Activated naive CD8-positive, alpha-beta T cell (primary cell): ENCODE results near the gene NT5DC4.

ENCODE experiments used
- H3K27ac Mint-ChIP-seq: one replicate; pipeline ENCODE4 v1.8.0; 2021; ENCODE audit warnings: mixed read lengths
- H3K27me3 Mint-ChIP-seq: one replicate; pipeline ENCODE4 v1.8.0; 2021; ENCODE audit warnings: mixed read lengths
- H3K36me3 Mint-ChIP-seq: one replicate; pipeline ENCODE4 v1.8.0; 2021; ENCODE audit warnings: mixed read lengths
- H3K4me1 Mint-ChIP-seq: one replicate; pipeline ENCODE4 v1.8.0; 2021; ENCODE audit warnings: low read depth, mixed read lengths
- H3K4me3 Mint-ChIP-seq: one replicate; pipeline ENCODE4 v1.8.0; 2021; ENCODE audit warnings: mild to moderate bottlenecking, mixed read lengths
- H3K9me3 Mint-ChIP-seq: one replicate; pipeline ENCODE4 v1.8.0; 2021; ENCODE audit warnings: low read depth, mixed read lengths

NT5DC4 gene

GRCh38 chr2:112724591-112725525 is 4.0 kb downstream of the NT5DC4 start:
- Mint-ChIP-seq H3K9me3 (no peaks in the 10 kb centered on the region), H3K27ac (no peak overlapping the region), H3K4me1 (no peaks in the 10 kb centered on the region), H3K4me3 (no peak overlapping the region), H3K27me3 (peaks cover 2% of the 10 kb centered on the region), H3K36me3 (peaks cover 2% of the 10 kb centered on the region)

DNA sequence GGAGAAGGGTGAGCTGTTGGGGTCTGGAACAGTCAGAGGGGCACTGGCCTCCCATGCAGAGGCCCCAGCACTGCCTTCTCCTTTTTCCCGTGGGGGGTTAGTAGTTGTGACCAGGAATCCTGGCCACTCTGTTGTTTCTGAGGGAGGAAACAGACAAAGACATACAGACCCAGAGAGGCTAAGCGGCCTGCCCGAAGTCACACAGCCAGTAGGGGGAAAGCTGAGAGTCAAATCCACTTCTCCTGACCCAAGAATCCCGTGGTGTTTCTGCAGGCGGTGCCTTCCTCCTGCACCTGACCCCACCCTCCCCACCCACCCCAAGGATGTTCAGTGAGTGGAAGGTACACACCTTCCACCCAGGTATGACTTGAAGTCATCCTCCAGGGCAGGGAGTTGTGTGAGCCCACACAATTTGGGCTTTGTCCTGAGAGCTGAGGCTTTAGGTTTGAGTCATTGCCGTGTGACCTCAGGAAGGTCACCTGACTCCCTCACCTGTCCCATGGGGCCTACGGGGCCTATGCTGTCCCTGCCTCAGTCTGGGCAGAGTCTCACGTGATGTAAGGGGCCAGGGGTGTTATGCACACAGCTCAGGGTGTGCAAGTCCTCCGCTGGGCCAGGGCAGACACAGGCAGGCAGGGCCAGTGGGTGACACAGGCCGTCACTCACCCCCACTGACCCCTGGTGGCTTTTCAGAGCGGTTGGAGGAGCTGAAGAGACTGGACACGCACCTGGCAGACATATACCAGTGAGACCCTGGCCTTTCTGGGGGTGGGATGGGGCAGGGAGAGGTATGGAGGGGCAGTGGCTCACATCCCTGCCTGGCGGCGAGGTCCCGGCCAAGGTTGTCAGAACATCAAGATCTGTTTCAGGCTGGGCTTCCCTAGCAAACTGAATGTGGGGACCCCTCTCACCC is 5.0 kb downstream of the NT5DC4 start:
- H3K9me3 Mint-ChIP-seq, result no peaks in the 10 kb centered on the region
- no peak overlapping the region for H3K4me3 Mint-ChIP-seq
- no peak overlapping the region for H3K27ac Mint-ChIP-seq
- H3K4me1 Mint-ChIP-seq, result no peaks in the 10 kb centered on the region
- peaks cover 2% of the 10 kb centered on the region for H3K36me3 Mint-ChIP-seq
- peaks cover 2% of the 10 kb centered on the region for H3K27me3 Mint-ChIP-seq

DNA sequence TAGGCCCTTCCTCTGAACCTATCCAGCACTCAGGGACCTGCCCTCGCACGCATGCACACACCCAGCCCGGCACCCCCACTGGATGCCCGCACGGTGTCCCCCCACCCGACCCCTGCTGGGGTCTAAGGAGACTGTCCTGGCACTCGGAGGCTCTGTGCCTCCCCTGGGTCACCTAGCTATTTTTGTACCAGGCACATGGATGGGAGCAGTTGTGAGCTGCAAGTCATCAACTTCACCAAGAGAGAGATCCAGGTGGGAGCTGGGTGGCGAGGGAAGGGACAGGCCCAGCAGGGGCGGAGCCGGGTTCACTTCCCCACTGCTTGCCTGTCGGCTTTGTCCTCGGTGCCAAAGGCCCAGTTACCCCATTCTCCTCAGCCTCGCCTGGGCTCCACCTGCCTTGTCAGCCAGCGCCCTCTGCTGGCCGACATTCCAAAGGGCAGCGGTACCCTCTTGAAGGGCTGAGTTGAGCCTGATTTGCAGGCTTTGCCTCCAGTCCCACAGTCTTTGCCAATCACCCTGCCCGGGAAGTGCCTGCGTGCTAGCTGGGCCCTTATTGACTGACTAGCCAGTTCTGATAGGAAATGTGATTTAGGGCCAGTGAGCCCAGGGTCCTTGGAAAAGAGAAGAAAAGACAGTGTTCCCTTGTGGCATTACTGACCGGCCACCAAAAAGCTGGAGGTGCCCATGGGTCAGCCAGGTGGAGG is 5.8 kb downstream of the NT5DC4 start:
- Mint-ChIP-seq H3K9me3 (no peaks in the 10 kb centered on the region), H3K27ac (no peak overlapping the region), H3K4me3 (no peak overlapping the region), H3K36me3 (no peaks in the 10 kb centered on the region), H3K4me1 (no peaks in the 10 kb centered on the region), H3K27me3 (no peaks in the 10 kb centered on the region)

- Mint-ChIP-seq H3K27ac (no peak overlapping the region), H3K27me3 (no peaks in the 10 kb centered on the region), H3K9me3 (no peaks in the 10 kb centered on the region), H3K4me1 (no peaks in the 10 kb centered on the region), H3K4me3 (no peak overlapping the region), H3K36me3 (no peaks in the 10 kb centered on the region)
Measured at GRCh38 chr2:112727276-112728028, 6.6 kb downstream of the NT5DC4 start.

- Mint-ChIP-seq H3K9me3 (no peaks in the 10 kb centered on the region), H3K4me1 (no peaks in the 10 kb centered on the region), H3K27me3 (no peaks in the 10 kb centered on the region), H3K27ac (no peak overlapping the region), H3K4me3 (no peak overlapping the region), H3K36me3 (no peaks in the 10 kb centered on the region)
Measured at GRCh38 chr2:112728029-112728362, 7.2 kb downstream of the NT5DC4 start.

DNA sequence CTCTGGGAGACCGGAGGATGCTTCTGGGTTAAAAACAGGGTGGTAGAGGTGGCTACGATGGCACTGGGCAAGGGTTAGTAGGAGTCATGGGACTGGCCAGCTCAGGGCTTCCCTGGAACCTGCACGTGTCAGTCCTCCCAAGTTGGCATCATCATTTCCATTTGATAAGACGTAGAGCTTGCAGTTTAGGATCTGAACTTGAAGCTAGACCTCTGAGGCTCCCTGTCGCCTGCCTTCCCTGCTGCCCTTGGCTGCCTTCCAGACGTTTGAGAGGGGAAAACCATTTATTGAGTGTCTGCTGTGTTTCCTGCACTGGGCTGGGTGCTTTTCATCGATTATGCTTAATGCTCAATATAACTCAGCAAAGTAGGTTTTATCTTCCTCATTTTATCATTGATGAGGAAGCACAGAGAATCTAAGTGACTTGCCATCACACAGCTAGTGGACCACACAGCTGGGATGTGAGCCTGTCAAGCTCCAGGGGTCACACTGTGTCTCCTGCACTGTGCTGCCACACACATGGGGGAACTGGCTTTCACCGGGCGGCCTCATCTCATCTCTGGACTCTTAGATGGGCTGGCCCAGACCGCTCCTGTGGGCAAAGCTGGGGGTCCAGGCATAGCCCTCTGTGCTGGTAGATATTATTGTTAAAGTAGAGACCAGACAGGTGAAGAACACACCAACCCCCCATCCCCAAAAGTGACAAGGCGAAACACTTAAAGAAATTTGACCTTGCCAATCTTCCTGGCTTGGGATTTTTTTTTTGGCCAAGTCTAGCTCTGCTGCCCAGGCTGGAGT is 7.8 kb downstream of the NT5DC4 start:
- Mint-ChIP-seq H3K36me3 (no peaks in the 10 kb centered on the region), H3K27me3 (no peaks in the 10 kb centered on the region), H3K4me3 (no peak overlapping the region), H3K27ac (no peak overlapping the region), H3K9me3 (no peaks in the 10 kb centered on the region), H3K4me1 (no peaks in the 10 kb centered on the region)

- no peak overlapping the region for H3K27ac Mint-ChIP-seq
- H3K4me3 Mint-ChIP-seq, result no peak overlapping the region
Measured at GRCh38 chr2:112730216-112730615, 9.4 kb downstream of the NT5DC4 start.

DNA sequence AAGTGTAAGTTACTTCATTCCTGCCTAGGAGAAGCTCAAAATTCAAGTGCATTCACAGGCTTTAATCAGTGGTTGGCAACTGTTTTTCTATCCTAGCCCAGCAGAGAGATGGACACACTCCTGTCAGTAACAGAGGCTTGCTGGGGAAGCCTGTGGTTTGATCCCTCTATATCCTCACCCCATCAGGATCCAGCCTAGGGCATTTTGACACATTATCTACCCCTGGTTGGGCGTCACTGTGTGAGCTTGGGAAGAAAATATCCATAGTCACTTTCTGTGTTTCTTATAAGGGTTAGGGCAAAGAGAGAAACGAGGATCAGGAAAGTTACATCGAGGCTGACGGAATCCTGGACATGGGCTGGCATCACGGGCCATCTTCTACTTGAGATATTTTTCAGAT is 10.0 kb downstream of the NT5DC4 start:
- H3K36me3 Mint-ChIP-seq, result no peaks in the 10 kb centered on the region
- no peak overlapping the region for H3K4me3 Mint-ChIP-seq
- no peaks in the 10 kb centered on the region for H3K9me3 Mint-ChIP-seq

More at GRCh38 chr2:112730216-112730615, 9.4 kb downstream of the NT5DC4 start:
- Mint-ChIP-seq H3K4me1 (no peaks in the 10 kb centered on the region), H3K9me3 (no peaks in the 10 kb centered on the region), H3K36me3 (no peaks in the 10 kb centered on the region), H3K27me3 (no peaks in the 10 kb centered on the region)

GRCh38 chr2:112731479-112731878 is 10.7 kb downstream of the NT5DC4 start:
- Mint-ChIP-seq H3K9me3 (no peaks in the 10 kb centered on the region), H3K27me3 (no peaks in the 10 kb centered on the region), H3K4me1 (no peaks in the 10 kb centered on the region), H3K36me3 (no peaks in the 10 kb centered on the region), H3K27ac (no peak overlapping the region), H3K4me3 (no peak overlapping the region)

More for the DNA sequence above, 10.0 kb downstream of the NT5DC4 start:
- Mint-ChIP-seq H3K4me1 (no peaks in the 10 kb centered on the region), H3K27ac (no peak overlapping the region), H3K27me3 (no peaks in the 10 kb centered on the region)

GRCh38 chr2:112733456-112733855 is 12.6 kb downstream of the NT5DC4 start:
- Mint-ChIP-seq H3K9me3 (no peaks in the 10 kb centered on the region), H3K4me1 (no peaks in the 10 kb centered on the region), H3K27ac (no peak overlapping the region), H3K27me3 (no peaks in the 10 kb centered on the region), H3K36me3 (no peaks in the 10 kb centered on the region), H3K4me3 (no peak overlapping the region)

DNA sequence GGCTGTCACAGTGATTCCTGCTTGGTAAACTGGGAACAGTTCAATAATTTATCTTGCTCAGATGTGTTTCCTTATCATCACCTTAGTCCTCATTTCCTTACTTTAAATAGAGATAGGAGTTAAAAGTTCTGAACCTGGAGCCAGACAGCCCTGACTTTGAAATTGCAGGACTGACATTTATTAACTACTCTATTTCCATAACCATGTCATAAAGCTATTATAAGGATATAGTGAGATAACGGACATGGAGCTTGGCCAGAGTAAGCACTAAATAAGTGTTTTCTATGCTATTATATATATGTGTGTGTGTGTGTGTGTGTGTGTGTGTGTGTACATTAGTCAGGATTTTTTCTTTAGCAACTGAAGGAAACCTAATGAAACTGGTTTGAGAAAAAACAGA is 13.1 kb downstream of the NT5DC4 start:
- Mint-ChIP-seq H3K4me1 (no peaks in the 10 kb centered on the region), H3K27ac (no peak overlapping the region)

DNA sequence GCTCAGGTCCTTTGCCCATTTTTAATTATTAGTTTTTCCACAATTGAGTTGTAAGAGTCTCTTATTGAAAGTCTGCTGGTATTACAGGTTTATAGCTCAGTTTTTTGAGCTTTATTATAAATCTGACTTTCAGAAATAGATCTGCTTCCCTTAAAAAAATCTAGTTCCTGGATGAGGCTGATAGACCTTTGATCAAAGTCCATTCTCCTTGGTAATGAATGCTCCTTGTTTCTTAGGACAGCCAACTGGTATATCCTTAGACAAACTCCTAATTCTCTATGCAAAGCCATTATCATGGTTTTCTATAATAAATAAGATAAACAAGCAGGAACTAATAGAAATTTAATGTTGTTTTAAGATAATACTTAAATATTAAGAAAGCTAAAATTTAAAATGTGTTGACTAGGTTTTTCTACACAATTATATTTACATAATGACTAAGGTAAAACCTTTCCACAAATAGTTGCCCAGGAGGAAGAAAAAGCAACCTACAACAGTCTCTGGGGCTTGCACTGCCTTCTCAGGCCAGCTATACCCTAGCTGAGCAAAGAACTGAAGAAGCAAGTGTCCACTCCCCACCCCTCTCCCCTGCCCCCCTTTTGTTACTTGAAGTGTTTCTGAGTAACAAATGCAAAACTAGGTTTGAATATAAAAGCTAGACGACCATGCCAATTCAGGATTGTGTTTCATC is 16.9 kb downstream of the NT5DC4 start:
- H3K36me3 Mint-ChIP-seq, result no peaks in the 10 kb centered on the region
- H3K9me3 Mint-ChIP-seq, result no peaks in the 10 kb centered on the region

More for the DNA sequence above, 13.1 kb downstream of the NT5DC4 start:
- no peak overlapping the region for H3K4me3 Mint-ChIP-seq
- no peaks in the 10 kb centered on the region for H3K36me3 Mint-ChIP-seq
- no peaks in the 10 kb centered on the region for H3K9me3 Mint-ChIP-seq
- H3K27me3 Mint-ChIP-seq, result no peaks in the 10 kb centered on the region

GRCh38 chr2:112740527-112740926 is 19.7 kb downstream of the NT5DC4 start:
- H3K4me3 Mint-ChIP-seq, result no peak overlapping the region
- H3K27me3 Mint-ChIP-seq, result no peaks in the 10 kb centered on the region
- H3K4me1 Mint-ChIP-seq, result no peaks in the 10 kb centered on the region
- no peak overlapping the region for H3K27ac Mint-ChIP-seq
- H3K9me3 Mint-ChIP-seq, result no peaks in the 10 kb centered on the region
- H3K36me3 Mint-ChIP-seq, result no peaks in the 10 kb centered on the region

More for the DNA sequence above, 16.9 kb downstream of the NT5DC4 start:
- Mint-ChIP-seq H3K4me1 (no peaks in the 10 kb centered on the region), H3K27ac (no peak overlapping the region), H3K4me3 (no peak overlapping the region), H3K27me3 (no peaks in the 10 kb centered on the region)
